ENCODE data around the gene TNK1.

TNK1 gene

GRCh38 chr17:7380321-7380720 lies 568 bp upstream of the TNK1 start:
- TF ChIP-seq ZNF211 (tag by site-specific recombination; IDR thresholded peaks at IDR 0.05; ENCODE audit: low read depth) = no peak
- TF ChIP-seq ZNF302 (tag by site-specific recombination; IDR thresholded peaks at IDR 0.05; ENCODE audit: low read depth) = no peak
- no peak for TF ChIP-seq ZNF623 (tag by site-specific recombination; IDR thresholded peaks at IDR 0.05)
- TF ChIP-seq SCRT1 (tag by site-specific recombination; IDR thresholded peaks at IDR 0.05; ENCODE audit: borderline replicate concordance) = no peak
- no peak for TF ChIP-seq SALL2 (tag by site-specific recombination; IDR thresholded peaks at IDR 0.05; ENCODE audit: borderline replicate concordance)
- no peak for TF ChIP-seq ZNF701 (tag by site-specific recombination; IDR thresholded peaks at IDR 0.05)
- no peak for TF ChIP-seq GLI4 (tag by site-specific recombination; IDR thresholded peaks at IDR 0.05)
- TF ChIP-seq ZBTB26 (tag by site-specific recombination; optimal IDR thresholded peaks at IDR 0.05) = no peak
- no peak for TF ChIP-seq ZNF426 (tag by site-specific recombination; IDR thresholded peaks at IDR 0.05)
- no peak for TF ChIP-seq ZNF398 (tag by site-specific recombination; IDR thresholded peaks at IDR 0.05)
- TF ChIP-seq ELK4 (IDR thresholded peaks at IDR 0.05; ENCODE audit: borderline replicate concordance, low read depth, low read length) = no peak
- TF ChIP-seq ZNF174 (tag by site-specific recombination; IDR thresholded peaks at IDR 0.05) = no peak
- no peak for TF ChIP-seq ZNF76 (tag by site-specific recombination; IDR thresholded peaks at IDR 0.05; ENCODE audit: borderline replicate concordance, low read depth)
- TF ChIP-seq ZNF239 (tag by site-specific recombination; IDR thresholded peaks at IDR 0.05) = no peak
- no peak for TF ChIP-seq ZNF610 (tag by site-specific recombination; IDR thresholded peaks at IDR 0.05; ENCODE audit: borderline replicate concordance)
- TF ChIP-seq ZNF2 (tag by site-specific recombination; IDR thresholded peaks at IDR 0.05) = no peak
- no peak for TF ChIP-seq ZNF629 (tag by site-specific recombination; IDR thresholded peaks at IDR 0.05)
- no peaks in the 10 kb centered on the region for H3K4me1 ChIP-seq (ENCODE audit: control insufficient read depth, insufficient read depth, low read length)
- peak overlapping the region; percentile 47; the same call in 1 of the 2 replicates for H3K4me3 ChIP-seq (ENCODE audit: low read depth, low read length)
- no peaks in the 10 kb centered on the region for H3K9me3 ChIP-seq (ENCODE audit: control insufficient read depth, insufficient read depth, low read depth, low read length)
- no peak overlapping the region for H3K27ac ChIP-seq (ENCODE audit: extremely low read depth, low read depth, low read length)
- H3K36me3 ChIP-seq (ENCODE audit: control insufficient read depth in 2 of 2, insufficient read depth in 1 of 2, low read length in 2 of 2) = no peaks in the 10 kb centered on the region
- CTCF ChIA-PET = interaction anchor here (0.6 to 1.3 kb wide), 4 partner anchors 9 to 180 kb away, joined by 3 to 5 read pairs (median 4); no protein-coding TSS in a partner anchor
- POLR2A ChIA-PET = interaction anchor here (1.3 kb wide), 1 partner anchor 24 kb away, joined by 9 read pairs; the partner anchor contains the start of gene TMEM256

- Histone ChIP-seq H3K4me1 (ENCODE audit: control insufficient read depth, insufficient read depth, low read length) (no peaks in the 10 kb centered on the region), H3K4me3 (ENCODE audit: low read depth, low read length) (no peak overlapping the region), H3K27ac (ENCODE audit: extremely low read depth, low read depth, low read length) (no peak overlapping the region), H3K36me3 (ENCODE audit: control insufficient read depth in 2 of 2, insufficient read depth in 1 of 2, low read length in 2 of 2) (no peaks in the 10 kb centered on the region; a peak in 1 of 3 replicates), H3K9me3 (ENCODE audit: control insufficient read depth, insufficient read depth, low read depth, low read length) (no peaks in the 10 kb centered on the region)
- POLR2A ChIA-PET = interaction anchor here (1.1 kb wide), 2 partner anchors 15 to 21 kb away, joined by 3 to 4 read pairs; partner anchors contain the start of gene TMEM256
- CTCF ChIA-PET = interaction anchor here (1.2 kb wide), 1 partner anchor 27 kb away, joined by 3 read pairs; no protein-coding TSS in a partner anchor
- TF ChIP-seq ZNF544 (tag by site-specific recombination; IDR thresholded peaks at IDR 0.05) = no peak
- no peak for TF ChIP-seq ZNF239 (tag by site-specific recombination; IDR thresholded peaks at IDR 0.05)
- no peak for TF ChIP-seq ZNF677 (tag by site-specific recombination; IDR thresholded peaks at IDR 0.05)
- TF ChIP-seq ZNF707 (tag by site-specific recombination; IDR thresholded peaks at IDR 0.05) = no peak
- no peak for TF ChIP-seq ZNF16 (tag by site-specific recombination; IDR thresholded peaks at IDR 0.05; ENCODE audit: low read depth)
- no peak for TF ChIP-seq ZNF132 (tag by site-specific recombination; IDR thresholded peaks at IDR 0.05; ENCODE audit: borderline replicate concordance)
- no peak for TF ChIP-seq ZNF140 (tag by site-specific recombination; IDR thresholded peaks at IDR 0.05)
- TF ChIP-seq ZNF175 (tag by site-specific recombination; IDR thresholded peaks at IDR 0.05) = no peak
- TF ChIP-seq ATF2 (tag by site-specific recombination; IDR thresholded peaks at IDR 0.05; ENCODE audit: low read depth) = no peak
- TF ChIP-seq REST (tag by site-specific recombination; IDR thresholded peaks at IDR 0.05) = no peak
- no peak for TF ChIP-seq ZXDB (tag by site-specific recombination; IDR thresholded peaks at IDR 0.05)
Measured at GRCh38 chr17:7382901-7383300, 2.0 kb downstream of the TNK1 start.

Measured in HEK293 (cell line).